Peyer's patch (tissue), 4 donors: ENCODE data around the gene CABP5.

Source experiments
- CTCF ChIP-seq, 6 experiments: fragments of 450-650 bp in 4 of 6; fragments of 200-600 bp in 2 of 6; sonication (generic) in 1 of 6; IDR thresholded peaks; one replicate each; pipeline ENCODE4 v1.5.1; 2017 to 2019; ENCODE audit warnings: antibody characterized with exemption in 6 of 6, mild to moderate bottlenecking in 3 of 6, moderate library complexity in 1 of 6
- POLR2A ChIP-seq, 2 donors: fragments of 450-650 bp; IDR thresholded peaks; one replicate each; pipeline ENCODE4 v1.5.1; 2017; ENCODE audit warnings: antibody characterized with exemption in 2 of 2, mild to moderate bottlenecking in 2 of 2, moderate library complexity in 2 of 2

GRCh38 chr19:47996230-47996727 lies 47.6 kb downstream of the CABP5 start:
- no peak for TF ChIP-seq CTCF (IDR thresholded peaks at IDR 0.05)
- TF ChIP-seq POLR2A (IDR thresholded peaks at IDR 0.05), result no peak
